ENCODE results near the gene KPTN. TPM values are rescaled to one million over a fixed set of nuclear protein-coding genes. Genes with fewer than 3 reads are reported as not detected.

The KPTN gene
- polyA plus RNA-seq, 1 donor (not counting 4 experiments of a cell fraction or from before 2014, with no cell fraction given): 7.3 TPM

- FAIRE-seq (peak; percentile 77), DNase-seq (ENCODE audit: low read depth, low spot score) (no peak)
- H3K4me1 ChIP-seq (ENCODE audit: control insufficient read depth, extremely low read depth, insufficient read depth, low read length): no peaks in the 10 kb centered on the region
- no peaks in the 10 kb centered on the region for H3K9me3 ChIP-seq (ENCODE audit: control insufficient read depth, low read depth, low read length)
- TF ChIP-seq CTCF (optimal IDR thresholded peaks at IDR 0.05 in 1 of 3, IDR thresholded peaks at IDR 0.05 in 1 of 3, conservative IDR thresholded peaks at IDR 0.05 in 1 of 3; ENCODE audit: extremely low read depth in 1 of 3, insufficient read depth in 2 of 3, low read length in 3 of 3) (peak; percentile 87 to 97 (median 91)), EZH2 (IDR thresholded peaks at IDR 0.05; ENCODE audit: low read length) (peak; percentile 36)
- H3K79me2 ChIP-seq (ENCODE audit: control insufficient read depth, insufficient read depth, low read length): no peaks in the 10 kb centered on the region
- H3K36me3 ChIP-seq (ENCODE audit: control insufficient read depth in 2 of 2, extremely low read depth in 1 of 2, insufficient read depth in 2 of 2, low read length in 2 of 2): no peaks in the 10 kb centered on the region
- H3K4me2 ChIP-seq (ENCODE audit: control insufficient read depth, extremely low read depth, insufficient read depth, low read depth, low read length): no peak overlapping the region
- H3K27me3 ChIP-seq (ENCODE audit: control insufficient read depth, extremely low read depth, insufficient read depth, low read length): peaks cover 11% of the 10 kb centered on the region
- no peaks in the 10 kb centered on the region for H4K20me1 ChIP-seq (ENCODE audit: control insufficient read depth, extremely low read depth, insufficient read depth, low read length)
- no peak overlapping the region for H3K4me3 ChIP-seq (ENCODE audit: control insufficient read depth in 2 of 3, extremely low read depth in 1 of 3, insufficient read depth in 2 of 3, low read depth in 1 of 3, low read length in 3 of 3)
- no peak overlapping the region for H3K27ac ChIP-seq (ENCODE audit: control insufficient read depth, insufficient read depth, low read length)
- no peak overlapping the region for H2AFZ ChIP-seq (ENCODE audit: control insufficient read depth, low read length)
- H3K9ac ChIP-seq (ENCODE audit: control insufficient read depth, extremely low read depth, insufficient read depth, low read length): no peak overlapping the region
- no peaks in the 10 kb centered on the region for H3K9me1 ChIP-seq (ENCODE audit: control insufficient read depth, extremely low read depth, insufficient read depth, low read length)
- dilution Hi-C loops (cut with MboI; ENCODE audit: extremely low pct_ligation_motif_present, low sequenced_read_pairs): no loop called here
Observed at GRCh38 chr19:47436712-47437401, 47.2 kb downstream of the KPTN start.

- Histone ChIP-seq H2AFZ (ENCODE audit: control insufficient read depth, low read length) (no peak overlapping the region), H3K9me3 (ENCODE audit: control insufficient read depth, low read depth, low read length) (no peaks in the 10 kb centered on the region), H4K20me1 (ENCODE audit: control insufficient read depth, extremely low read depth, insufficient read depth, low read length) (no peaks in the 10 kb centered on the region), H3K79me2 (ENCODE audit: control insufficient read depth, insufficient read depth, low read length) (no peaks in the 10 kb centered on the region), H3K4me3 (ENCODE audit: control insufficient read depth in 2 of 3, extremely low read depth in 1 of 3, insufficient read depth in 2 of 3, low read depth in 1 of 3, low read length in 3 of 3) (no peak overlapping the region), H3K9me1 (ENCODE audit: control insufficient read depth, extremely low read depth, insufficient read depth, low read length) (no peaks in the 10 kb centered on the region), H3K4me1 (ENCODE audit: control insufficient read depth, extremely low read depth, insufficient read depth, low read length) (no peaks in the 10 kb centered on the region), H3K27me3 (ENCODE audit: control insufficient read depth, extremely low read depth, insufficient read depth, low read length) (peaks cover 8% of the 10 kb centered on the region), H3K36me3 (ENCODE audit: control insufficient read depth in 2 of 2, extremely low read depth in 1 of 2, insufficient read depth in 2 of 2, low read length in 2 of 2) (no peaks in the 10 kb centered on the region), H3K27ac (ENCODE audit: control insufficient read depth, insufficient read depth, low read length) (no peak overlapping the region), H3K9ac (ENCODE audit: control insufficient read depth, extremely low read depth, insufficient read depth, low read length) (no peak overlapping the region), H3K4me2 (ENCODE audit: control insufficient read depth, extremely low read depth, insufficient read depth, low read depth, low read length) (no peak overlapping the region)
- dilution Hi-C loops (cut with MboI; ENCODE audit: extremely low pct_ligation_motif_present, low sequenced_read_pairs): no loop called here
- TF ChIP-seq EZH2 (IDR thresholded peaks at IDR 0.05; ENCODE audit: low read length): no peak
- no peak for TF ChIP-seq CTCF (optimal IDR thresholded peaks at IDR 0.05 in 1 of 3, IDR thresholded peaks at IDR 0.05 in 1 of 3, conservative IDR thresholded peaks at IDR 0.05 in 1 of 3; ENCODE audit: extremely low read depth in 1 of 3, insufficient read depth in 2 of 3, low read length in 3 of 3)
- no peak for DNase-seq (ENCODE audit: low read depth, low spot score)
- no peak for FAIRE-seq
Observed at GRCh38 chr19:47435883-47436417, 48.1 kb downstream of the KPTN start.
